HG03139 (cell line): ENCODE data around the gene GSTT4.
"Not testable (repeated sequence)": the region's sequence is repeated elsewhere in the genome, so short reads cannot be mapped to it uniquely, and the experiment has no call there.

ENCODE experiments used
- ATAC-seq: cut with Tn5 transposase; IDR thresholded peaks from one replicate; pipeline ENCODE4 v1.9.1; 2021; ENCODE audit not compliant: unreplicated experiment

GSTT4 gene

DNA sequence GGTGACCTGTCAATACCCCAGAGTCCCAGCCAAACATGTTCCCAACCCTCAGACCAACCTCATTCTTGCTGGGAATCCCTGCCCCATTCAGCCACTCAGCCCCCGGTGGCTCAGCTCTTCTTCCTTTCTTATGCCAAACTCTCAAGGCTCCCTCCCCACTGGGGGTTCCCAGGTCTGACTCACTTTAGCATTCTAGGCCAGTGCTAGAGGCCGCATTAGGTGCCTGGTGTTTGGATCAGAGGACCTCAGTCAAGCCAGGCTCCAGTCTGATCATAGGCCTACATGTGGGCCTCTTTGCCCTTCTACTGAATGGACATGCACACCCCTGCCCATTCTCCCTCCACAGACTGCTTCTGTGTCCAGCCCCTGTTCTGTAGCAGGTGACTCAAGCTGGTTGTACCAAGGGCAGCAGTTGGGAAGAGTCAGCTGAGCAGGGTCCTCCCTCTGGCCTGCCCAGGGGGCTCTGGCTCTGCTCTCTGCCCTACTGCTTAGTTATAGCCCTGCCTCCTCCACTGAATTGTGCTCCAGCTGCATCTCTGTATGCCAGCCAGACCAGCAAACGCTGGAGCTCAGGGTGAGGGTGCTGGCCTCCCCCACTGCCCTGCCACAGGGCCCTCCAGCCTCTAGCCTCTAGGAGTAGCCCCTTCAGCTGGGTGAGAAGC is 15.5 kb downstream of the GSTT4 start:
- not testable (repeated sequence) for ATAC-seq

DNA sequence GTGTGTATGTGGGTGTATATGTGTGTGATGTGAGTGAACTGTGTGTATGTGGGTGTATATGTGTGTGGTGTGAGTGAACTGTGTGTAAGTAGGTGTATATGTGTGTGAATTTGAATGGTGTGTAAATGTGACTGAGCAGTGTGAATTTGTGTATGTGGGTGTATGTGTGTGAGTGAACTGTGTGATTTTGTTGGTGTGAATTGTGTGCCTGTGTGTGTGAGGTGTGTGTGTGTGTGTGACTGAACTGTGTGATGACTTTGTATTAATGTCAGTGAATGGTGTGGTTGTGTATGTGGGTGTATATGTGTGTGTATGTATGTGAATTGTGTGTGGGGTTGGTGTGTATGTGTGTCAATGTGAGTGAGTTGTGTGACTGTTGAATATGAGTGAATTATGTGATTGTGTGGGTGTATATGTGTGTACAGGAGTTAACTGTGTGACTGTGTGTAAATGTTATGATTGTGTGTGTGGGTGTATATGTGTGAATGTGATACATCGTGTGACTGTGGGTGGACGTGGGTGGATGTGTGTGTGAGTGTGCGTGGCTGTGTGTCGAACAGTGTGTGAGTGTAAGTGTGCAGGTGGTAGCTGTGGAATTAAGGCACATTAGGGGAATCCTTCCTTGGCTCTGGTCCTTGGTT is 18.6 kb downstream of the GSTT4 start:
- ATAC-seq: not testable (repeated sequence)

DNA sequence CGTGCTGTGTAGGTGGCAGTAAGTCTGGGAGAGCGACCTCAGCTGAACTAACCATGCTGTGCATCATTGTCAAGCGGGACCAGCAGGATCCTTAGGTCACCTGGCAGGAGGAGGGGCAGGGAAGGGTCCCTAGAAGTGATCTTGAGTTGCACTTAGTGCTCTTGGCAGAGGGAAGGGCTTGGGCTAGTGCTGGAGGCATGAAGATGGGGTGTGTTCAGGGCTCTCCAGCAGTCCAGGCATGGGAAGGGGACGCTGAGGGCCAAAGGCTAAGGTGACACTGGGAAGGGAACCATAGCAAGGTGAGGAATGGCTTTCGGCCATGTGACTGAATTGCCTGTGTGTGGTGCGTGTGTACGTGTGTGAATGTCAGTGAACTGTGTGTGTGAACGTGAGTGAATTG is 19.2 kb downstream of the GSTT4 start:
- not testable (repeated sequence) for ATAC-seq

DNA sequence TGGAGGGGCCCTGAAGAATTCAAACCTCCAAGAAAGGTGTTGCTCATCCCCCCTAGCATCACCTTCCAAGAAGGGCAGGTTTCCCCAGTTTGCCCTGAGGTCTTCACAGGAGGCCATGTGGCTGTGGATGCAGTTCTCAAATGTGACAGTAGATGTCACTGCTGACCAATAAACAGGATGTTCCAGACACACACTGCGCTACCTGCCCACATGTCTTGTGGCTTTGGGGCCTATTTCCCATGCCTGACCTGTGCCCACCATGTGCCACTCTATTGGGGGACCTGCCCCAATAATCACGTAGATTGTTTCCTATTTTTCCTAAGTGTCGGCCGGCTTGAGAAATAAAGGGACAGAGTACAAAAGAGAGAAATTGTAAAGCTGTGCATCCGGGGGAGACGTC is 20.8 kb downstream of the GSTT4 start:
- ATAC-seq: no peak

DNA sequence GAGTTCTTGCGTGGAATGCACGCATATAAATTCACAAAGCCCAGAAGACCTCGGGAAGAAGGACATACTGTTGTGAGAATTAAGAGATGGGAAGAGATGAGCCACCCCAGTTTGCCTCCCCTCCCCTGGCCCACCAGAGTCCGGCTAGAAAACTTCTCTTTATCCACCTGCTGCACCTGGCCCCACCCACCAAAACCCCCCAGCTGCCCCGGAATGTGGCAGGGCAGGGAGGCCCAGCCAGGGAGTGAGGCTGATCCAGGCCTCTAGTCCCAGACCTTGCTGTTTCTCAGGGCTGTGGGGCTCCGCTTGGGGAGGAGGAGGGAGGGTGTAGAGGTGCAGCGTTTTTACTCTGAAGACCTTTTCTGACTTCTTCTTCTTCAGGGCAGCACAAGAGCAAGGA is 24.7 kb downstream of the GSTT4 start:
- not testable (repeated sequence) for ATAC-seq

DNA sequence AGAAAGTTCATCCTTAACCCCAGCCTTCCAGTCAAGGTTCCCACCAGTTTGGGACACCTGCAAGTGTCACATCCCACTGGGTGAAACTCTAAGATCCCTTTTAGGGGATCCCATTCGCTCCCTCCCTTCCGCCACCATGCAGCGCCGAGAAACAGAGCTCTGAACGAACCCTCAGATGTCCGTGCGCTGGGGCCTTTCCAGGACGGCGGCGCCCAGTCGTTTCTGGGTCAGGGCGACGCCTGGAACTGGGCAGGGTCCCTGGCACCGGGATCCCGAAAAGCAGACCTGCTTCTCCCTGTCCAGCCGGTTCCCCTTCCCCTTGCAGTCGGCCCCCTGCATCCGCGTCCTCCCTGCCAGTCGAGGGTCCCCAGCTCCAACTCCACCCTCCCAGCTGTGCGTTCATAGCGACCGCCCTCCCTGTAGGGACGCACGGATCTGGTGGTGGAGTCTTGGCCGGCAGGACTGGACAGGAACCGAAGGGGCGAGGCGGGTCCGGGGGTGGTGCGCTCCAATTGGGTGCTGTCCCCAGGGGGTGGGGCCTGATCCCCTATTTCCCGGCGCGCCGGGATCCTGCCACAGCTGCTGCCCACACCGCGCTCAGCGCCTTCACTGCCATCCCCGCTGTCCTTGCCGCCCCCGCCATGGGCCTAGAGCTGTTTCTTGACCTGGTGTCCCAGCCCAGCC is 25.6 kb downstream of the GSTT4 start, which contains the start of gene GSTT2:
GSTT2 (plus strand) TSS at position 578 of the 684 bp plus-strand sequence.
- ATAC-seq: not testable (repeated sequence)

DNA sequence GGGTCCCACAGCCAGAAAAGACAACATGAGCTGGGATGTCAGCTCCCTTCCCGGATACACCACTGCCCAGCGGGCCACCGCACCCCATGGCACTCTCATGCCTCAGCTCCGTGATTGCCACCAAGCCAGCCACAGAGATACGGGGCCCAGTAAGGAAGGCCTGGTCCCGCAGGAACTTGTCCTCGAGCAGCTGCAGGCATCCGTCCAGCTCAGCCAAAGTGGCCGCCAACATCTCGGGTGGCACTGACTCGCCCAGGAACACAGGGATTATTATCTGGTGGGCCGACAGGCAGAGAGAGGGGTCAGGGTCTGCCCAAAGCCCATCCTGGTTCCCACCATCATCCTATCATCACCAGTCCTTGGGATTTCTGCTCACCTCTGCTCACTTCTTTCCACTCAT is 27.9 kb downstream of the GSTT4 start:
- not testable (repeated sequence) for ATAC-seq

DNA sequence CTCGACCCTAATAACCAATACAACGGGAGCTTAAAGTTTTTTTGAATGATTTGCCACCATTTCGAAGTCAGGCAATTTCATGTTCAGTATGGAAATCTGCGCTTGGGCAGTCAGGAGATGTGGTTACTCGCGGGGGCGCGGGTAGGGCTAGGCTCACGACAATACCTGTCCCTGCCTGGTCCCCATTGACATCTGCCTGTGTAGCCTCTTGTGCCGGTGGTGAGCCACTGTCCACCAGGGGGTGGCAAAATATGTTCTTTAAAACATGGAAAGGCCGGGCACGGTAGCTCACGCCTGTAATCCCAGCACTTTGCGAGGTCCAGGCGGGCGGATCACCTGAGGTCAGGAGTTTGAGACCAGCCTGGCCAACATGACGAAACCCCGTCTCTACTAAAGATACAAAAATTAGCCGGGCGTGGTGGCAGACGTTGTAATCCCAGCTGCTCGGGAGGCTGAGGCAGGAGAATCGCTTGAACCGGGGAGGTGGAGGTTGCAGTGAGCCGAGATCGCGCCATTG is 30.4 kb downstream of the GSTT4 start:
- ATAC-seq: not testable (repeated sequence)

DNA sequence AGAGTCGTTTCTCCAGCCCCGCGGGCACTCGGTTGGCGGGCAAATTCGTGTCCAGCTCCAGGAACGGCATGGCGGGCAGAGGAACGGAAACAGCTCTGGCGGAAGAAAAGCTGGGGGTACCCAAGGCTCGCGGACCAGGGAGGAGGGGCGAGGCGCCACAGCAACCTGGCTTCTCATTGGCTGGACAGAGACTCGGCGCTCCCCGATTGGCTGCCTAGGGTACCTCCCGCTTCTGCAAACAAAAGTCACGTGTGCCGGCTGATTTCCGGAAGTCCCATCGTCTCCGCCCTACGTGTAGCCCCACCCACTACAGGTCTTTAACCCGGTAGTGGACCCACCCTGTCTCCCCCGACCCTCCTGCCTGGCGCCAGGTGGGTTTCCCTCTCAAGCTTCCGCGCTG is 30.9 kb downstream of the GSTT4 start, which contains the start of gene DDT:
DDT (minus strand) TSS at position 97 of the 400 bp plus-strand sequence; CDS start at position 70, 27 bp downstream.
- ATAC-seq: peak; percentile 80

DNA sequence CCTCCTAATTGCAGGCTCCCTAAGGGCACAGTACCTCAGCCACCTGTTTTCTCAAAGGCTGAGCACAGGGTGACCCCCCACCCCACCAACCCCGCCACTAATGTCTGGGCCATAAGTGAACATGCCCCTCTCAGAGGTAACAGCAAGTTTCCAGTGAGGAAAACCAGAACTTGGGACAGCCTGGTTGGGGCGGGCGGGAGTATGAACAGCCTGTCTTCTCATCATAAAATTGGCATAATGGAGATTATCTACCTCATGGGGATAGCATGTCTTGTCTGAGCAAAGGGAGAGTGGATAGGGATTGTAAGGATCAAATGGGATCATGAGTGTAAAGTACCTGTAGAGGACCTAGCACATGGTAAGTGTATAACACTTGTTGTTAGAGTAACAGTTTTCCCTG is 33.3 kb downstream of the GSTT4 start:
- not testable (repeated sequence) for ATAC-seq

DNA sequence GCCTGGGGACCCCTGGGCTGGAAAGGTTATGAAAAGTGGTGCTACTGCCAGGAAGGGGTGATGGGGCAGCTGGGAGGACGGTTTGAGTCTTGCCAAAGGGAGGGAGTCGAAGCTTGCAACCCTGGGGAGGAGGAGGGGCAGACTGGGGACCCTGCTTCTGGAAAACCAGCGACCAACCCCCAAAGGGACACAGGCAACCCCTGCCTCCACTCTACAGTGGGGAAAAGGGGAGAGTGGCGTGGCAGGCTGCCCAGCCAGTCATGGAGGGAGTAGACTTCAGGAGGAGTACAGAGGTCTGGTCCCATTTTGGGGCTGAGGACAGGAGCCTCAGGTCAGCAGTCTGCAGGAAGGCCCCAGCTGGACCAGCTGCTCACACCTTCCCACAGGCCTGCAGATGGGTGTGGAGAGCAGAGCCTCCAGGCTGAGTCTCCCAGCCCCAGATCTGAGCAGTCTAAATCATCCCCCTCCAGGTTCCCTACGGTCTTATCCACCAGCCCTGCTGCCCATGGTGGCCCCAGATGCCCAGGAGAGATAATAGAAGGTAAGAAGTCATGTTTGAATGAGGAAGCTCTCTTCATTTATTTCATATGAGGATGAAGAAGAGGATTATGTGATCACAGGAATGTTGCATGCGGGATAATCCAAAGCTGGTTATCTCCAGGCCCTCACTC is 34.3 kb downstream of the GSTT4 start:
- ATAC-seq: no peak

DNA sequence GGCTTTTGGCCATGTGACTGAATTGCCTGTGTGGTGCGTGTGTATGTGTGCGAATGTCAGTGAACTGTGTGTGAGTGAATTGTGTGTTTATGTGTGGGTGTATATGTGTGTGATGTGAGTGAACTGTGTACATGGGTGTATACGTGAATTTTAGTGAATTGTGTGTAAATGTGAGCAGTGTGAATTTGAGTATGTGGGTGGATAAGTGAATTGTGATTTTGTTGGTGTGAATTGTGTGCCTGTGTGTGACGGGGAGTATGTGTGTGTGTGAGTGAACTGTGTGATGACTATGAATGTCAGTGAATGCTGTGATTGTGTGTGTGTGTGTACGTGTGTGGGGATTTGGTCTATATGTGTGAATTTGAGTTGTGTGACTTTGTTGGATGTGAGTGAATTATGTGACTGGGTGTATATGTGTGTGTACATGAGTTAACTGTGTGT is 35.0 kb downstream of the GSTT4 start:
- no peak for ATAC-seq

DNA sequence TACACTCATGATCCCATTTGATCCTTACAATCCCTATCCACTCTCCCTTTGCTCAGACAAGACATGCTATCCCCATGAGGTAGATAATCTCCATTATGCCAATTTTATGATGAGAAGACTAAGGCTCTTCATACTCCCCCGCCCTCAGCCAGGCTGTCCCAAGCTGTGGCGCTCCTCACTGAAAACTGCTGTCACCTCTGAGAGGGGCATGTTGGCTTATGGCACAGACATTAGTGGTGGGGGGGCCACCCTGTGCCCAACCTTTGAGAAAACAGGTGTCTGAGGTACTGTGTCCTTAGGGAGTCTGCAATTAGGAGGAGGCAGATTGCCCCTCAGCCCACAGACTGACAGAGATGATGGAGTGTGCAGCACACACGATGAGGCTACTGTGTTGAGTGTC is 36.2 kb downstream of the GSTT4 start:
- ATAC-seq: no peak

DNA sequence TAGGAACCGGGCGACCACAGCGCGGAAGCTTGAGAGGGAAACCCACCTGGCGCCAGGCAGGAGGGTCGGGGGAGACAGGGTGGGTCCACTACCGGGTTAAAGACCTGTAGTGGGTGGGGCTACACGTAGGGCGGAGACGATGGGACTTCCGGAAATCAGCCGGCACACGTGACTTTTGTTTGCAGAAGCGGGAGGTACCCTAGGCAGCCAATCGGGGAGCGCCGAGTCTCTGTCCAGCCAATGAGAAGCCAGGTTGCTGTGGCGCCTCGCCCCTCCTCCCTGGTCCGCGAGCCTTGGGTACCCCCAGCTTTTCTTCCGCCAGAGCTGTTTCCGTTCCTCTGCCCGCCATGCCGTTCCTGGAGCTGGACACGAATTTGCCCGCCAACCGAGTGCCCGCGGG is 38.7 kb downstream of the GSTT4 start, which contains the start of gene DDTL:
DDTL (plus strand) TSS at position 321 of the 400 bp plus-strand sequence; CDS start at position 348, 27 bp downstream.
- peak; percentile 85 for ATAC-seq

DNA sequence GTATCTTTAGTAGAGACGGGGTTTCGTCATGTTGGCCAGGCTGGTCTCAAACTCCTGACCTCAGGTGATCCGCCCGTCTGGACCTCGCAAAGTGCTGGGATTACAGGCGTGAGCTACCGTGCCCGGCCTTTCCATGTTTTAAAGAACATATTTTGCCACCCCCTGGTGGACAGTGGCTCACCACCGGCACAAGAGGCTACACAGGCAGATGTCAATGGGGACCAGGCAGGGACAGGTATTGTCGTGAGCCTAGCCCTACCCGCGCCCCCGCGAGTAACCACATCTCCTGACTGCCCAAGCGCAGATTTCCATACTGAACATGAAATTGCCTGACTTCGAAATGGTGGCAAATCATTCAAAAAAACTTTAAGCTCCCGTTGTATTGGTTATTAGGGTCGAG is 39.2 kb downstream of the GSTT4 start:
- ATAC-seq: peak; percentile 19

DNA sequence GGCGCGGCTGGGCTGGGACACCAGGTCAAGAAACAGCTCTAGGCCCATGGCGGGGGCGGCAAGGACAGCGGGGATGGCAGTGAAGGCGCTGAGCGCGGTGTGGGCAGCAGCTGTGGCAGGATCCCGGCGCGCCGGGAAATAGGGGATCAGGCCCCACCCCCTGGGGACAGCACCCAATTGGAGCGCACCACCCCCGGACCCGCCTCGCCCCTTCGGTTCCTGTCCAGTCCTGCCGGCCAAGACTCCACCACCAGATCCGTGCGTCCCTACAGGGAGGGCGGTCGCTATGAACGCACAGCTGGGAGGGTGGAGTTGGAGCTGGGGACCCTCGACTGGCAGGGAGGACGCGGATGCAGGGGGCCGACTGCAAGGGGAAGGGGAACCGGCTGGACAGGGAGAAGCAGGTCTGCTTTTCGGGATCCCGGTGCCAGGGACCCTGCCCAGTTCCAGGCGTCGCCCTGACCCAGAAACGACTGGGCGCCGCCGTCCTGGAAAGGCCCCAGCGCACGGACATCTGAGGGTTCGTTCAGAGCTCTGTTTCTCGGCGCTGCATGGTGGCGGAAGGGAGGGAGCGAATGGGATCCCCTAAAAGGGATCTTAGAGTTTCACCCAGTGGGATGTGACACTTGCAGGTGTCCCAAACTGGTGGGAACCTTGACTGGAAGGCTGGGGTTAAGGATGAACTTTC is 44.0 kb downstream of the GSTT4 start, which contains the start of gene GSTT2B:
GSTT2B (minus strand) TSS at position 112 of the 688 bp plus-strand sequence; CDS start at position 48, 64 bp downstream.
- not testable (repeated sequence) for ATAC-seq

DNA sequence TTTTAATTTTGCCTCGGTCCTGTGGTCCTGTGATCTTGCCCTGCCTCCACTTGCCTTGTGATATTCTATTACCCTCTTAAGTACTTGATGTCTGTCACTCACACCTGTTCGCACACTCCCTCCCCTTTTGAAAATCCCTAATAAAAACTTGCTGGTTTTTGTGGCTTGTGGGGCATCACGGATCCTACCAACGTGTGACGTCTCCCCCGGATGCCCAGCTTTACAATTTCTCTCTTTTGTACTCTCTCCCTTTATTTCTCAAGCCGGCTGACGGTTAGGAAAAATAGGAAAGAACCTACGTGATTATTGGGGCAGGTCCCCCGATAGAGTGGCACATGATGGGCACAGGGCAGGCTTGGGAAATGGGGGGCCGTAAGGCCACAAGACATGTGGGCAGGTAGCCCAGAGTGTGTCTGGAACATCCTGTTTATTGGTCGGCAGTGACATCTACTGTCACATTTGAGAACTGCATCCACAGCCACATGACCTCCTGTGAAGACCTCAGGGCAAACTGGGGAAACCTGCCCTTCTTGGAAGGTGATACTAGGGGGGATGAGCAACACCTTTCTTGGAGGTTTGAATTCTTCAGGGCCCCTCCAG is 48.9 kb downstream of the GSTT4 start:
- not testable (repeated sequence) for ATAC-seq

DNA sequence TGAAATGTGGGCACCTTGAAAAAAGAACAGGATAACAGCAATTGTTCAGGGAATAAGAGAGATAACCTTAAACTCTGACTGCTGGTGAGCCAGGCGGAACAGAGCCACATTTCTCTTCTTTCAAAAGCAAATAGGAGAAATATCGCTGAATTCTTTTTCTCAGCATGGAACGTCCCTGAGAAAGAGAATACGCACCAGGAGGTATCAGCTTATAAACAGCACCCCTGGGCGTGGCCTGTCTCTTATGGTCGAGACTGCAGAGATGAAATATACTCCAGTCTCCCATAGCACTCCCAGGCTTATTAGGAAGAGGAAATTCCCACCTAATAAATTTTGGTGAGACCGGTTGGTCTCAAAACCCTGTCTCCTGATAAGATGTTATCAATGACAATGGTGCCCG is 49.4 kb downstream of the GSTT4 start:
- ATAC-seq: not testable (repeated sequence)

DNA sequence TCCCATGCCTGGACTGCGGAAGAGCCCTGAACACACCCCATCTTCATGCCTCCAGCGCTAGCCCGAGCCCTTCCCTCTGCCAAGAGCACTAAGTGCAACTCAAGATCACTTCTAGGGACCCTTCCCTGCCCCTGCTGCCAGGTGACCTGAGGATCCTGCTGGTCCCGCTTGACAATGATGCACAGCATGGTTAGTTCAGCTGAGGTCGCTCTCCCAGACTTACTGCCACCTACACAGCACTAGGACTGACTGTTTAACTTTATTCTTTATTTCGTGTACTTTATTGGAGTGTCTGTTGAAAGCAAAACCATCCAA is 50.3 kb downstream of the GSTT4 start:
- not testable (repeated sequence) for ATAC-seq
